Stimulated activated CD4-positive, alpha-beta T cell treated with anti-CD3 and anti-CD28 coated beads, Interleukin-1b, Interleukin-23, amount 100 ng/mL, for 24 hours (primary cell): ENCODE results near the gene NFE2.
"Not testable (repeated sequence)": the region's sequence is repeated elsewhere in the genome, so short reads cannot be mapped to it uniquely, and the experiment has no call there.

Experiments used
- DNase-seq, 4 experiments: peaks; one replicate each; pipeline ENCODE4 v3.0.0-alpha.2; 2020; ENCODE audit warnings: low read depth in 4 of 4, low spot score in 1 of 4

NFE2 gene

DNA sequence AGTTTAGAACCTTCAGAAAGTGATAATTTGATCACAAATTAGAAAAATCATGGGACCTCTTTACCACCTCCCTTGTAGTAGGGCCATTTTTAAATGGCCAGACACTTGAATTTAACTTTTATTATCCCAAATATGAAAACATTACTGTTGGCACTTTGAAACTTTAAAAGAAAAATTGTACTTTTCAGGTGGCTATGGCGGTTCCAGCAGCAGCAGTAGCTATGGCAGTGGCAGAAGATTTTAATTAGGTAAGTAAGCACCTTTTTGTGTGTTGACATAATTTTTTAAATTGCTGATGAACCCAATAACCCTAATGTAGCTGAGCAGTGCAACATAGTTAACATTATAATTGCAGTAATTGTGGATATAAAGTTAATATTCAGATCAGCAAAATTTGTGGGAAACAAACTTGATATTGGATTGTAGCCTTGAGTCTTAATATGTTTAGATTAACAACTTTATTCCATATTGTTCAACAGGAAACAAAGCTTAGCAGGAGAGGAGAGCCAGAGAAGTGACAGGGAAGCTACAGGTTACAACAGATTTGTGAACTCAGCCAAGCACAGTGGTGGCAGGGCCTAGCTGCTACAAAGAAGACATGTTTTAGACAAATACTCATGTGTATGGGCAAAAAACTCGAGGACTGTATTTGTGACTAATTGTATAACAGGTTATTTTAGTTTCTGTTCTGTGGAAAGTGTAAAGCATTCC, 16.6 kb downstream of the NFE2 start:
- DNase-seq: not testable (repeated sequence)

DNA sequence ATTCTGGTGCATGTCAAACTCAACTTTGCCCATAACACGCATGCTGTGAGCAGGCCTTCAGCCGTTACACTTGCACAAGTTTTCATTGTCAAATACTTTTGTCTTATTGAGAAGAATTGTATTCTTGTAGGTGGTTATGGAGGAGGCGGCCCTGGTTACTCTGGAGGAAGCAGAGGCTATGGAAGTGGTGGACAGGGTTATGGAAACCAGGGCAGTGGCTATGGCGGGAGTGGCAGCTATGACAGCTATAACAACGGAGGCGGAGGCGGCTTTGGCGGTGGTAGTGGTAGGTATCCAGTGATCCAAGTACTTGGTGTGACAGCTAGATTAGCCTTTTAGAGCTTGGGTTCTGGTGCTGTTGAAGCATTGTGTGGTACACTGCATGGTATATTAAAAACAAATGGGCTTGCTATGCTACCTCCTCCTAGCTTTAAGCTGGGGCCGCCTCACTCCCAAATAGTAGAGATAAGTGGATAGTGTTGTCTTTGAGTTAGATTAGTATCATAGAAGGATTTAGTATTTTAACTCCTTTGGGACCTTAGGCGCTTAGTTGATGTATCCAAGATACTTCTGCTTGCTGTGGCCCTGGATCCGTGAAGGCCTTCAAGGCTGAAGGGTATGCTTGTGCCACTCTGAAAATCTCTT, 17.7 kb downstream of the NFE2 start:
- no peak for DNase-seq

- DNase-seq: not testable (repeated sequence)
These were observed 19.1 kb downstream of the NFE2 start for GRCh38 chr12:54281694-54282093.

GRCh38 chr12:54281261-54281638, 19.6 kb downstream of the NFE2 start:
- DNase-seq: not testable (repeated sequence)

DNA sequence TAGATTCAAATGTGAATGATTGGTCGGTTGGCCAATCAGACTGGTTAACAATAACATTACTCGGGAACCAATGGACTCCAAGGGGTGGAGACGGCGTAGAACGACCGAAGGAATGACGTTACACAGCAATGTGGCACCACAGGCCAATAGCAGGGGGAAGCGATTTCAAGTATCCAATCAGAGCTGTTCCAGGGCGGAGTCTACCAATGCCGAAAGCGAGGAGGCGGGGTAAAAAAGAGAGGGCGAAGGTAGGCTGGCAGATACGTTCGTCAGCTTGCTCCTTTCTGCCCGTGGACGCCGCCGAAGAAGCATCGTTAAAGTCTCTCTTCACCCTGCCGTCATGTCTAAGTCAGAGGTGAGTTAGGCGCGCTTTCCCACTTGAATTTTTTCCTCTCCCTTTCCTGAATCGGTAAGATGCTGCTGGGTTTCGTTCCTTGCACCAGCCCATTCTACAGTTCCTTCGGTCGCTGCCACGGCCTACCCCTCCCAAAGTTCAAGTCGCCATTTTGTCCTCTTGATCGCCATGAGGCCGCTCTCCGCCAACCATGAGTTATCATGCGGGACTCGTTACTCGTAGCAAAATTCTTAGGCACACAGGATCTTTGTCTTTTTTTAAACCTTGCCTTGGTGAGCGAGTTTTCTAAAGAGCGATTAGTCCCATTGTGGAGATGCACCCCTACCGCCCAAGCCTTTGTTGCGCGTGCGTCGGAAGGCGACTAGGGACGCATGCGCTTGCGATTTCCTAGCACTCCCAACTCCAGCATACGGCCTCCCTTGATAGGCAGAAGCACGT, 20.2 kb downstream of the NFE2 start, which contains the start of gene HNRNPA1:
TSS of gene HNRNPA1 (plus strand) at position 259 of the 793 bp plus-strand sequence. CDS start at position 341, 82 bp downstream.
- peak; percentile 80 to 88 (median 84) for DNase-seq

DNA sequence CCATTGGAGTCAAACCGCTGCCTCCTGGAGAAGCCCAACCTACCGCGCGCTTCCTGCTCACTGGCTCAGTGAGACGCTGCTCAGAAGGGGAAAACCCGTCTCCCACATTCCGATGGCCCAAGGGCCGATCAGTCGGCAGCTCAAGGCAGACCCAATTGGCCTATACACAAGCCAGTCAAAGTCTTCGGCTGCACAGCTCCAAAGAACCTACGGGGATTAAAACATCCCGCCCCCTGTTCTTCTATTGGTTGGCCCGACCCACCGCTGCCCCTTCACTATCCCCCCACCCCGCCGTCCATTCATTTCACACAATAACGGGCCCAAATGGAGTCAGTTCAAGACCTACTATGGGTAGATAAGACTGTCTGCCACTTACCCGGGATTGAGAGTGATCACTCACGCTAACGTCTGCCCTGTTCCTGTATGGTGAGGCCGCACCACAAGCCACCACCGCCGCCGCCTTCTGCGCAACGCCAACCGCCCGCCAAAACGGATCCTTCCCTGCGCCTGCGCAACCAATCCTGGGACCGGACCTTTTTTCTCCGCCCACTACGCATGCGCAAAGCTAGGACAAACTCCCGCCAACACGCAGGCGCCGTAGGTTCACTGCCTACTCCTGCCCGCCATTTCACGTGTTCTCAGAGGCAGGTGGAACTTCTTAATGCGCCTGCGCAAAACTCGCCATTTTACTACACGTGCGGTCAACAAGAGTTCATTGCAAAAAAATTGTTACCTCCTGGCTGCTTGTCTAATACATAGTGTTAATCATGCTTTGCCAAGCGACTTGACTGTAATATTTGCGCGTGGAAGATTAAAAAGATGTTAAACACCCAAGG, 21.0 kb downstream of the NFE2 start, which contains the start of gene CBX5:
TSS of gene CBX5 (minus strand) at position 491 of the 836 bp plus-strand sequence. CDS start 22,472 bp downstream, outside the sequence.
- DNase-seq: peak; percentile 97 to 99 (median 98)

DNA sequence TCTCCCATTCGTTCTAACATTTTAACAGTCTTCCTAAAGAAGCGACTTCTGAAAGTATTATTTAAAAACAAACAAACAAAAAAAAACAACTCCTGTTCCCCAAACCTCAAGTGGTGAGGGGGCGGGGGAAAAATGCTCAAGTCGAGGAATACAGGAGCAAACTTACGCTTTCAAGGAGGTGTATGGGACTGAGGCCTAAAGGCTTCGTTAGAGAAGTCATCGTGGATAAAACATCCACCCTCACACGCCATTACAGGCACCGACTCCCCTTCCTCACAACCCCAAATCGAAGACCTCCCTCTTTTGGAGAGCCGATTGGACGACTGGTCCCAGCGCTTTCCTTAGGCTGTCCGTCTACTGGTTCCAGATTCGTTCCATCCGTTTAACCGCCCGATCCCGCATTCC, 21.6 kb downstream of the NFE2 start:
- no peak for DNase-seq

DNA sequence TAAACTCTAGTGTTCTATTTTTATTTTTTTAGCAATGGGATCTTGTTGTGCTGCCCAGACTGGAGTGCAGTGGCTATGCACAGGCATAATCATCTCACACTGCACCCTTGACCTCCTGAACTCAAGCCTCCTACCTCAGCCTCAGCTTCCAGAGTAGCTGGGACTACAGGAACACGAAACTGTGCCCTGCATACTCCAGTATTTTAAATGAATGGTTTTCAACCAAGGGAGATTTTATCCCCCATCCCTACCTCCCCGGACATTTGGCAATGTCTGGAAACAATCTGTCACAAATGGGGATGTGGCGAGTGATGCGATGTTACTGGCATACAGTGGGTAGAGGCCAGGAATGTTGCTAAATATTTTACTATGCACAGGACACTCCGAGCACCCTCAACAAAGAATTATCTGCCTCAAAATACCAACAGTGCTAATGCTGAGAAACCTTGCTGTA, 23.0 kb downstream of the NFE2 start:
- DNase-seq: no peak

- no peak for DNase-seq
These were observed 24.4 kb downstream of the NFE2 start for GRCh38 chr12:54276368-54276767.

GRCh38 chr12:54273981-54274380, 26.8 kb downstream of the NFE2 start:
- no peak for DNase-seq

DNA sequence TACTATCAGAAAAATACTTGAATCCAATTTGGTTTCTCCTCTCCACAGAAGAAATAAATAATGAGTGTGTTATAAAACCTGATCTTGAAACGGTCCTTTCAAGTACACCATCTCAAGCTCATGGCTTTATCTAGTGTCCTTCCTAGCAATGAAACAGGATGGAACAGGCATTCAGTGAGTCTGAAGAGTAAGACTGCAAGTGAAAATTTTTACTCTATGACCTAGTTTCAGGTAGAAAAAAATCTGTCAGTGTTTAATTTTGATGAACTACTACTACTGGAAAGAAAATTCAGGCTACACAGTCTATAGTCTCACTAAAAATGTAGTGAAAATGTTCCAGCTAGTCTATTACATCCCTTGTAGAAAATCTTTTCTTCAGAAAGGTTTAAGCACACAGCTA, 28.6 kb downstream of the NFE2 start:
- no peak for DNase-seq

- no peak for DNase-seq
These were observed 30.5 kb downstream of the NFE2 start for GRCh38 chr12:54270345-54270744.

- no peak for DNase-seq
These were observed 34.0 kb downstream of the NFE2 start for GRCh38 chr12:54266852-54267251.

DNA sequence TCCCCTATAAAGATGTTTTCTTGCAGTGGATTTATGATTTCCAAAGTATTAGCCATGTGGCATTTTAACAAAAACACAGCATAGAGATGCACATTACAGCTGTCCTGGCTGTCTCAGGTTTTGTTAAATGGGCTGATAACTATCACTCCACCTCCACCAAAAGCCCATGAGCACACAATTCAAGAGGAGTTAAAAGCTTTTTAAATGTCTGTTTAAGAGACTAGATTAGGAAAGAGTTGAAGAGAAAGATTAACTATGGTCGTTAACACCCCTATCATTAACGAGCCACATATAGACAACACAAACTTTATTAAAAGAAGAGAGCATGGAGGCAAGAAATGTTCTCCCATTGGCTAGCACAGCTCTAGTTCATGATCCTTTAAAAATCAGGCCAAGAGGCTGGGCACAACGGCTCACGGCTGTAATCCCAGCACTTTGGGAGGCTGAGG, 35.4 kb downstream of the NFE2 start:
- DNase-seq: no peak

DNA sequence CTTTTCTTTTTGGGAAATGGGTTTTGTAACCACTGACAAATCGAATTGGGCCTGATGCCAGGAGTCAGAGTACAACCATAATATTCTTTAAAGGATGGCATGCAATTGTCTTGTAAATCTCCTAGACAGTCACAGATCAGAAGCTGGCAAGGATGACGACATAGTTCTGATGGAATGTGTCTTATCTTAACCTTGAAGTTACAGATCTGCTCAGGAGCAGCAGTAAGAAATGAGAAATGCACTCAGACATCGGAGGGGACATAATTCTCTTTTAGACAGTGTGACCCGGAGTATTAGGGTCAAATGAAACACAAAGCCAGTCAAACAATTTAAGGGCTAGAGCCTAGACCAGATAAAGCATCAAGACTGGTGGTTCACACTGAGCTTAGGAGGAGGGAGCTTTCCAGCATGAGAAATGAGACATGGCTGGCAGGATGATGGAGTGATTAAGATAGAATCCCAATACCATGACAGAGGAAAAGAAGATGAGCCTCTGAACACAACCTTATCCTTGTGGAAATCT, 38.4 kb downstream of the NFE2 start:
- no peak for DNase-seq

DNA sequence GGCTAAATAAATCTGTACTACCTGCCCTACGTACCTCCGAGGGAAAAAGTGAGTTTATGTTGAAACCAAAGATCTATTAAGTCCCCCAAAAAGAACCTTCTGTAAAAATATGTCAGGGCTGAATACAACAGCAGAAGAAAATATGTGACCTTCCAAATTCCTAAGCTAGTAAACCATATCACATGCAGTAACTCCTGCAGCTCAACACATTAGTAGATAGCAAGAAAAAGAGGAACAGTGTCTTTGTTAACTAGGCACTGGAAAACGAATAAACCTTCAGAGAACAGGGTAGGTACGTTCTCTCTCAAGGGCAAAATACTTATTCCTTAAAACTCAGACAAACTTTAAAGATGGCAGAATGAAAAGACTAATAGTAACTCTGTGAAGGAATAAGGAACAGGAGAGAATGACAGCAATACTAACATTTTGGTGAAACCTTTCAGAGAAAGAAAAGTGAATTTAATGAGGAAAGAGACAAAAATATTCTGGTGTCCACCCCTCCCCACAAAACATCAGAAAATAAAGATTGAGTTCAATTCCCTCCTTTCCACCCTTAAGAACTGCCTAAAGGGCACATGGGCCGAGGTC, 38.9 kb downstream of the NFE2 start:
- no peak for DNase-seq

DNA sequence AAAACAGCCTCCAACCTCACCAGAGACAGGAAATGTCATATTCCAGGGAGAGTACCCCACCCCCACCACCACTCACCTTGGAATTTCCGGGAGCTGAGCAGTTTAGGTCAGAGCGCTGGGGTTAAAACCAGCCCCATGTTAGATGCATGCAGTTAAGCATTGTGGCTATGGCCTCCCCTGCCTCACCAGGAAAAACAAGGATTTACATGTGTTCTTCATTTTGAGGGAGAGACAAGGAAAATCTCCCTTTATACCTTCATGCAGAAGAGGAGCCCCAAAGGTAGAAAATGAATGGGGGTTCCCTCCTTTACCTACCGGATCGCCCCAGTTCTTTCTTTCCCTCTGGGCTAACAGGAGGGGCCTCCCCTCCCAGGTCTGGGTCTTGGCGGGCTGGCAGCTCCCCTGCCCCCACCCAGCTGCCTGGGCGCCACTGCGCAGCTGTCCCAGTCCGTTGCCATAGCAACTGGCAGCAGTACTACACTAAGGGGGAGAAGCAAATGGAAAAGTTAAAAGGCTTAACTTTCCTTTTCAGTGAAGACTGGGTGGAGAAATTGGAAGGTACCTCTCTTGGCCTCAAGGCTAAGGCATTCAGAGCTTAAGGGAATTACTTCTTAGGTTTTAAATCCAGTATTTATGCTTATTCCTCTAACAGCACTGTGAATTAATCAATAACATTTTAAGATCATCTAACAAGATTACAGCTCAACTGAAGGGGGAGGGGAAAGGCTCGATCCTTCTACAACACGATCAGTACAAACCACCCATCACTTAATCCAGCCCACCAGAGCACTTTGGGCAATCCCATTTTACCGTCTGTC, 41.4 kb downstream of the NFE2 start:
- peak in 1 of 4 experiments; percentile 27 for DNase-seq

- DNase-seq: no peak
These were observed 42.6 kb downstream of the NFE2 start for GRCh38 chr12:54258201-54258681.

GRCh38 chr12:54257332-54257731, 43.5 kb downstream of the NFE2 start:
- DNase-seq: no peak
